Heart left ventricle (tissue), 16 donors: ENCODE measurements around the gene PPM1A. TPM values are rescaled to one million over a fixed set of nuclear protein-coding genes. Genes with fewer than 3 reads are reported as not detected.
A peak's percentile ranks its signal among the peaks of the same experiment; 100 is the strongest.

Experiments
- ATAC-seq, 4 donors: fragments of 200-7000 bp; cut with Tn5 transposase; one replicate each; pipeline ENCODE4 v1.9.1; 2020 to 2022; ENCODE audit warnings: moderate library complexity in 4 of 4, mild to moderate bottlenecking in 3 of 4, moderate number of reproducible peaks in 1 of 4
- DNase-seq, 5 donors: peaks; one replicate each; pipeline ENCODE4 v3.0.0-alpha.2; 2020
- H3K27ac ChIP-seq, 12 donors: fragments of 200-600 bp; sonication (generic) in 4 of 12; one replicate each; pipeline versions ENCODE4 v1.5.0 to v1.8.0; 2016 to 2022; ENCODE audit warnings: mild to moderate bottlenecking in 2 of 12
- H3K27me3 ChIP-seq, 9 donors: fragments of 200-600 bp; sonication (generic) in 2 of 9; one replicate each; pipeline versions ENCODE4 v1.5.1 to v1.8.0; 2016 to 2022; ENCODE audit warnings: mild to moderate bottlenecking in 3 of 9
- H3K36me3 ChIP-seq, 9 donors: fragments of 200-600 bp; sonication (generic) in 2 of 9; one replicate each; pipeline versions ENCODE4 v1.5.0 to v1.8.0; 2018 to 2022; ENCODE audit warnings: mild to moderate bottlenecking in 2 of 9
- H3K4me1 ChIP-seq, 12 donors: fragments of 200-600 bp; sonication (generic) in 4 of 12; one replicate each; pipeline versions ENCODE4 v1.5.0 to v1.8.0; 2016 to 2022; ENCODE audit warnings: mild to moderate bottlenecking in 3 of 12
- H3K4me3 ChIP-seq, 12 donors: fragments of 200-600 bp; sonication (generic) in 4 of 12; one replicate each; pipeline versions ENCODE4 v1.5.0 to v1.8.0; 2017 to 2022; ENCODE audit warnings: mild to moderate bottlenecking in 9 of 12, moderate library complexity in 4 of 12
- H3K9me3 ChIP-seq, 12 donors: fragments of 200-600 bp; sonication (generic) in 4 of 12; one replicate each; pipeline versions ENCODE4 v1.5.0 to v1.8.0; 2016 to 2022; ENCODE audit warnings: mild to moderate bottlenecking in 1 of 12
- POLR2A ChIP-seq, 2 donors: fragments of 450-650 bp; IDR thresholded peaks; one replicate each; pipeline ENCODE4 v1.6.1; 2017; ENCODE audit warnings: antibody characterized with exemption in 2 of 2, mild to moderate bottlenecking in 2 of 2, moderate library complexity in 2 of 2
- WGBS, 4 donors: extraction: QIAGEN DNeasy Blood & Tissue Kit in 2 of 4; methylation state at CpG; one replicate each; pipeline versions ENCODE4 v1.1.5 to v1.1.7; 2013 to 2018; 5-methylcytosine and 5-hydroxymethylcytosine counted together
- intact Hi-C, 10 donors: fragments of 100-400 bp; cut with DNase I; formaldehyde crosslinking; loops; one replicate each; pipeline versions ENCODE4 v1.11.1 to v1.14.2; 2022
- polyA plus RNA-seq, 2 donors: library from polyadenylated mRNA; stranded (reverse); fragments of 200-250 nt; gene quantifications; one replicate each; pipeline ENCODE4 v1.2.3, GENCODE V29; 2013
- total RNA-seq, 9 donors: library from RNA; depleted of rRNA in 2 of 9; stranded (reverse); fragments of >200 nt in 2 of 9; fragmentation: NEBNext Ultra II Directional in 3 of 9; extraction: Animal tissue kit (Norgen Biotek cat#: 25700) in 3 of 9; gene quantifications; one replicate each; pipeline versions ENCODE4 v1.1.0 to v1.2.4, GENCODE V29; 2016 to 2023
- TF ChIP-seq, protein P1 (sequence below), 12 donors: fragments of 200-600 bp; sonication (generic) in 4 of 12; IDR thresholded peaks; one replicate each; pipeline versions ENCODE4 v1.5.0 to v1.8.0; 2018 to 2022; ENCODE audit warnings: antibody characterized with exemption in 12 of 12, mild to moderate bottlenecking in 5 of 12
- donor health status: ischemic (EF 13 %, LVEDD 7.1; RV severe dilation, severe dysfunction).
- donor health status: healthy with polysubstance abuse.
- donor health status: DM: no; HTN: yes; CAD: no.
- donor health status: DM: no; HTN: no; CAD: no.
- donor health status: ischemic (EF 25% LVEDD 6.9; RV normal size, moderate dysfunction).
- donor health status: ischemic (EF 25% LVEDD 5.7; RV mildly dilated, moderate dysfunction).
- donor health status: healthy.
- donor health status: DM: yes; HTN: yes; CAD: no.
- donor health status: ischemic (EF 35%, LVEDD 5.7; RV mildly dilated, moderate dysfunction).
- donor health status: nonischemic (EF 11% LVEDD 7.7; RV severe dilation, severe dysfunction).
- donor health status: DM: yes; HTN: yes; CAD: no.
- donor health status: PGD.
- donor health status: ischemic (EF 29% LVEDD 5.4; RV normal size, mild dysfunction).
- donor health status: nonischemic (EF 23%, LVEDD 6.1; RV moderate dilation, normal function).

PPM1A gene
- total and polyA plus RNA-seq, 11 donors: 27.7 to 126 (median 91.6) TPM

DNA sequence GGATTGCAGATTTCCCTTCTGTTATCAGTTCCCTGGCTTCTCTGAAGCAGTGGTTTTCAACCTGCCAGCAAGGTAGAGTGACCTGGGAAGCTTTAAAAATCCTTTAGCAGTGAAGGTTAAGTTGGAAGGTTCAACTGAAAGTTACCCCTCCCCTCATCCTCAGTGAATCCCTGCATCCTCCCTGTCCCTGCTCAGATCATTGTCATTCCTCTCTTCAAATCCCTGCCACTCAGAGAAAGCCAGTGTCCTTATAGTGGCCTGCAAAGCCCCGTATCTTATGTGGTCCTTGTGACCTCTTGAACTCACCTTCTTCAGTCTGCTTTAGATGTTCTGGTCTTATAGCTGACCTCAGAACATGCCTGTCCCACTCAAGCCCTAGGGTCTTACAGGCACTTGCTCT lies 53.6 kb downstream of the PPM1A start:
- ATAC-seq (no peak), DNase-seq (no peak)
- peaks cover 0 to 3% (median 0%) of the 10 kb centered on the region in 9 donors for H3K36me3 ChIP-seq
- no peaks in the 10 kb centered on the region for H3K27me3 ChIP-seq
- 61 to 83% (median 64%) methylated on average over 1 of the region's 1 CpG for WGBS, 4 donors
- H3K4me1 ChIP-seq: peaks cover 0 to 39% (median 16%) of the 10 kb centered on the region in 12 donors
- no peaks in the 10 kb centered on the region for H3K9me3 ChIP-seq
- intact Hi-C loops: loop anchor here in 1 of 10 donors (5.0 kb wide), 1 partner anchor 50 kb away; no protein-coding TSS in a partner anchor
- H3K27ac ChIP-seq: peak overlapping the region in 4 of 12 donors; percentile 1 to 70 (median 21)
- no peak overlapping the region for H3K4me3 ChIP-seq
- no peak for TF ChIP-seq POLR2A (IDR thresholded peaks at IDR 0.05)
- TF ChIP-seq, protein P1, sequence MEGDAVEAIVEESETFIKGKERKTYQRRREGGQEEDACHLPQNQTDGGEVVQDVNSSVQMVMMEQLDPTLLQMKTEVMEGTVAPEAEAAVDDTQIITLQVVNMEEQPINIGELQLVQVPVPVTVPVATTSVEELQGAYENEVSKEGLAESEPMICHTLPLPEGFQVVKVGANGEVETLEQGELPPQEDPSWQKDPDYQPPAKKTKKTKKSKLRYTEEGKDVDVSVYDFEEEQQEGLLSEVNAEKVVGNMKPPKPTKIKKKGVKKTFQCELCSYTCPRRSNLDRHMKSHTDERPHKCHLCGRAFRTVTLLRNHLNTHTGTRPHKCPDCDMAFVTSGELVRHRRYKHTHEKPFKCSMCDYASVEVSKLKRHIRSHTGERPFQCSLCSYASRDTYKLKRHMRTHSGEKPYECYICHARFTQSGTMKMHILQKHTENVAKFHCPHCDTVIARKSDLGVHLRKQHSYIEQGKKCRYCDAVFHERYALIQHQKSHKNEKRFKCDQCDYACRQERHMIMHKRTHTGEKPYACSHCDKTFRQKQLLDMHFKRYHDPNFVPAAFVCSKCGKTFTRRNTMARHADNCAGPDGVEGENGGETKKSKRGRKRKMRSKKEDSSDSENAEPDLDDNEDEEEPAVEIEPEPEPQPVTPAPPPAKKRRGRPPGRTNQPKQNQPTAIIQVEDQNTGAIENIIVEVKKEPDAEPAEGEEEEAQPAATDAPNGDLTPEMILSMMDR (IDR thresholded peaks at IDR 0.05): no peak

DNA sequence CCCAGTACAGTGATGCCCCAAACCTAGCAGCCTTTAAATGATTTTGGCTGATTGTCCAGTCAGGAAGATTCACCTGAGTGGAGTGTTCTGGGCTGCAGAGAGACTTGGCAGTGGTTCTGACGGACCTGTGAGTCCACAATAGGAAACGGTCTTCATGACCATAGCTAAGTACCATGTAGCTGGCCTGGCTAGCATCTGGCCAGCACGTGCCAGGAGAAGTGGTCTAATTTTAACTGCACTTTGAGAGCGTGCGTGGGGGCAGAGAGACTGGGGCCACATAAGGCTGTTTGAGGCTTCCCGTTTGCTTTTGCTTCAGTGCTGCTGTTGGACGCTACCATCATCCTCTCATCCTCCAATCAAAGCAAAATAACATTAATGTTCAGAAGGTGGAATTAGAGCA lies 54.7 kb downstream of the PPM1A start:
- H3K27ac ChIP-seq: peak overlapping the region in 7 of 12 donors; percentile 23 to 70 (median 40)
- 30 to 48% (median 34%) methylated on average over 7 of the region's 7 CpGs for WGBS, 4 donors
- H3K4me1 ChIP-seq: peaks cover 0 to 39% (median 16%) of the 10 kb centered on the region in 12 donors
- TF ChIP-seq, protein P1 (IDR thresholded peaks at IDR 0.05): no peak
- no peak for TF ChIP-seq POLR2A (IDR thresholded peaks at IDR 0.05)
- H3K9me3 ChIP-seq: no peaks in the 10 kb centered on the region
- DNase-seq (peak; percentile 59 to 80 (median 65)), ATAC-seq (peak; percentile 95 to 97 (median 96))
- H3K4me3 ChIP-seq: no peak overlapping the region
- intact Hi-C loops: loop anchor here in 1 of 10 donors (5.0 kb wide), 1 partner anchor 51 kb away; no protein-coding TSS in a partner anchor
- H3K36me3 ChIP-seq: peaks cover 0 to 3% (median 0%) of the 10 kb centered on the region in 9 donors
- no peaks in the 10 kb centered on the region for H3K27me3 ChIP-seq

DNA sequence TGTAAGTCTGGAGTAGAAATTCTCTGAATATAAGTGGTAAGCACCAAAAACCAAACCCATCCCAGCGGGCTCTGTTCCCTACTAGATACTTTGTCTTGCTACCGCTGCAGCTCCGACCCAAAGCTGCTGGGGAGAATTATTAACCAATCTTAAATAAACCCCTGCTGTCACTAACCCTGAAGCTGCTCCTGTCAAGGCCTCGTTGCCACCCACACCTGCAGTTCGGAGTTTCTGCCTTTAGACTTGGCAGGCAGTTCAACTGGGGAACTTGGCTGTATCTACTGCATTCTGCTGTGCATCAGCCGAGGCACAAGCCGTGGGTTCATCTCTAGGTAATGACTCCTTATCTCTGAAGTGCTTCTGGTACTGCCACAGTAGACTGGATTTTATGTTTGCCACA lies 55.5 kb downstream of the PPM1A start:
- WGBS, 4 donors: 39 to 60% (median 53%) methylated on average over 7 of the region's 7 CpGs
- DNase-seq (peak in 3 of 5 donors; percentile 29 to 69 (median 44)), ATAC-seq (peak; percentile 66 to 76 (median 73))
- intact Hi-C loops: loop anchor here in 1 of 10 donors (5.0 kb wide), 1 partner anchor 52 kb away; no protein-coding TSS in a partner anchor
- peaks cover 0 to 39% (median 16%) of the 10 kb centered on the region in 12 donors for H3K4me1 ChIP-seq
- no peaks in the 10 kb centered on the region for H3K27me3 ChIP-seq
- TF ChIP-seq POLR2A (IDR thresholded peaks at IDR 0.05): no peak
- TF ChIP-seq, protein P1 (IDR thresholded peaks at IDR 0.05): no peak
- no peaks in the 10 kb centered on the region for H3K9me3 ChIP-seq
- H3K27ac ChIP-seq: peak overlapping the region in 8 of 12 donors; percentile 23 to 70 (median 40)
- H3K4me3 ChIP-seq: no peak overlapping the region
- H3K36me3 ChIP-seq: no peaks in the 10 kb centered on the region

DNA sequence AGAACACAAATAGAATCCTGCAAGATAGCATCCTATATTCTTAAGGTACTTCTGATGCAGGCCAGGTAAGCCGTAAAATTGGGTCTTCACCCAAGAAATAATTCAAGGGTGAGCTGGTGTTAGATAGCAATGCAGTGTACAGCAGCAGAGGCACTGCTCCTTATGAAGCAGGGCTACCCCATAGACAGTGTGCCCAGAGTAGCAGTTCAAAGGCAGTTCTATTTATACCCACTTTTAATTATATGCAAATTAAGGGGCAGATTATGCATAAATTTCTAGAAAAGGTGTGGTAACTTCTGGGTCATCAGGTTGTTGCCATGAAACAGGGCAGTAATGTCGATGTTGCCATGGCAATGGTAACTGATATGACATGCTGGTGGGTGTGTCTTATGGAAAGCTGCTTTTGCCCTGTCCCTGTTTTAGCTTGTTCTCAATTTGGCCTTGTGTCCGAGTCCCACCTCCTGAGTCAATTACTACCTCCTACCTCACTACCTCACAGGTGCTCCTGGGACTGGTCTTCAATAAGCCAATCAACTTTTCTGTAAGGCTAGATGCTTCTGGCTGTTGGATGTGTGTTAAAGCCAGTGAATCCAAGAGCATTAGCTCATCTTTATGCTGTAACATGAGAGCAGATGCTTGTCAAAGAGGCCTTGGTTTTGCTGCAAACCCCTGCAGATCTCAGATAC lies 61.0 kb downstream of the PPM1A start:
- Histone ChIP-seq H3K27ac (no peak overlapping the region), H3K4me3 (no peak overlapping the region), H3K4me1 (peaks cover 0 to under 1% (median 0%) of the 10 kb centered on the region in 12 donors), H3K9me3 (no peaks in the 10 kb centered on the region), H3K36me3 (no peaks in the 10 kb centered on the region), H3K27me3 (peaks cover 0 to 12% (median 0%) of the 10 kb centered on the region in 9 donors)
- no peak for TF ChIP-seq POLR2A (IDR thresholded peaks at IDR 0.05)
- TF ChIP-seq, protein P1 (IDR thresholded peaks at IDR 0.05): no peak
- DNase-seq (no peak), ATAC-seq (no peak)
- WGBS, 4 donors: 89 to 90% (median 90%) methylated on average over 3 of the region's 3 CpGs
- intact Hi-C loops: loop anchor here in 1 of 10 donors (10.0 kb wide), 1 partner anchor 105 kb away; no protein-coding TSS in a partner anchor
